HG03103 (cell line): ENCODE results near the gene GRIK2.

Experiments
- ATAC-seq: cut with Tn5 transposase; IDR thresholded peaks from one replicate; pipeline ENCODE4 v1.9.1; 2021; ENCODE audit warnings: low read depth; ENCODE audit not compliant: unreplicated experiment

Gene GRIK2

GRCh38 chr6:101760843-101761621 is 367.5 kb downstream of the GRIK2 start:
- no peak for ATAC-seq

- ATAC-seq: no peak
Measured at GRCh38 chr6:101762851-101763250, 369.3 kb downstream of the GRIK2 start.

- ATAC-seq: no peak
Measured at GRCh38 chr6:101765281-101765680, 371.8 kb downstream of the GRIK2 start.

GRCh38 chr6:101770116-101770515 is 376.6 kb downstream of the GRIK2 start:
- ATAC-seq: no peak

- no peak for ATAC-seq
Measured at GRCh38 chr6:101776919-101777350, 383.4 kb downstream of the GRIK2 start.

DNA sequence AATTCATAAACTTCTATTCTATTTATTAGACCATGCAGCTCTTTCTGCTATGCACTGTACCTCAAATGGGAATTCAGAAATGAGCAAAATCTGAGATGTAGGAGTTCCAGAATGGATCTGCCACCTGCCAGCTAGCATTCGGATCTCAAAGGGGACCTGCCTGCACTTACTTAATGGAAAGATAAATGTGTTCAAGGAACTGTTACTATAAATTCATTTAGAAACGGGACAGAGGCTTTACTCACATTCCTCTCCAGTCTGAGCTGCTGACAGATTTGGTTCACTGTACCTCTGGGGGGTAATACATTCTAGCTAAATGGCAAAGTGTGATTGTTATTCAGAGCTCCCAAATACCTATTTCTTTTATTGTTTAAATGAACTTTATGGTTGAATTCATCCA is 384.1 kb downstream of the GRIK2 start:
- ATAC-seq: no peak

DNA sequence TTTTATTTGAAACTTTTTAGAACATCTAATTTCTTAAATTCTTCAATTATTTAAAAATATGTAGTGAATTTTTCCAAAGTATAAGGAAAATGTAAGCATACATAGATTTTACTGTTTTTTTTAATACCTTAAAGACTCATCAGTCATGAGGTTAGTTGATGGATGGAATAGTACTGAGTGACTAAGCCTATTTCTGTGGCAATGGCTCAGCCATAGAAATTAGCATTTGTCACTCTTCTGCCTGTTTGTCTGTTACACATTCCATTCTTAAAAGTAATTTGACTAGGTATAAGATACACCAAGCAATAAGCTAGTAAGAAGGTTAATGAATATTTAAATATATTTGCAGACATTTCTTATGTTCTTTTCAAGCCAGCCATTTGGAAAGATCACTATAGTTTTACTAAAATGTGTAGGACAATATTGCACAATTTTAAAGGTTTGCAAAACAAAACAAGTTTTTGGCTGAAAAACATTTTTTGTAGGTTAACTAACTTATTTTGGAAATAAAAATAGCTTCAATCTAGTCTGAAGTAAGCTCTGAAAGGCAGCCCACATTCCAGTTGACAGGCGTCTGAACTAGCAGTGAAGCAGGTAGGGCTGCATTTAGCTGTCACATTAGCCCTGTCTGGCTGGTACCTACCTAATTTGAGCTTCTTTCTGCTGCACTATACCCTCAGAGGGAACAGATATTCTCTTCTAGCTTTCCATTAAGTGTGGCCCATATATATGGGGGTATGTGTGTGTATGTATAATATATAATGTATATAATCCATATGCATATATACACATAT is 385.7 kb downstream of the GRIK2 start:
- no peak for ATAC-seq

GRCh38 chr6:101783287-101783686 is 389.8 kb downstream of the GRIK2 start:
- no peak for ATAC-seq

DNA sequence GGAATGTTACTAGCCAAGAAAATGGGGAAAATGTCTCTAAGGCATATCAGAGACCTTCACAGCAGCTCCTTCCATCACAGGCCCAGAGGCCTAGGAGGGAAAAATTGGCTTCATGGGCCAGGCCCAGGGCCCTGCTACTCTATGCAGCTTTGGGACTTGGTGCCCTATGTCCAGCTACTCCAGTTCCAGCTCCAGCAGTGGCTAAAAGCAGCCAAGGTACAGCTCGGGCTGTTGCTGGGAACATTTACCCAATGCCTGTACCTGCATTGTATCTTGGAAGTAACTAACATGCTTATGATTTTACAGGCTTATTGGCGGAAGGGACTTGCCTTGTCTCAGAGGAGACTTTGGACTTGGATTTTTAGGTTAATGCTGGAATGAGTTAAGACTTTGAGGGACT is 390.6 kb downstream of the GRIK2 start:
- ATAC-seq: no peak

DNA sequence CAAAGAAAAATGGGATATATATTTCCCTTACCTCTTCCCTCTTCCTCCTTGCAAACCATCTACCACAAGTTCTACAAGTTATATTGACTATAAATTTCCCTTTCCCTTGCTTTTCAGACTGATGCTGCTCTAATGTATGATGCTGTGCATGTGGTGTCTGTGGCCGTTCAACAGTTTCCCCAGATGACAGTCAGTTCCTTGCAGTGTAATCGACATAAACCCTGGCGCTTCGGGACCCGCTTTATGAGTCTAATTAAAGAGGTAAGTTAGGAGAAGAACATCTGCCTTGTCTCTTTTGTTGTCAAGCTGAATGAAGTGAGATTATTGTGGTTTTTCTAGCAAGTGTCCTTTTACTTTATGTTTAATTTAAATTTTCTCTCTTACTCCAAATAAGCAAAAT is 406.0 kb downstream of the GRIK2 start:
- ATAC-seq: no peak

DNA sequence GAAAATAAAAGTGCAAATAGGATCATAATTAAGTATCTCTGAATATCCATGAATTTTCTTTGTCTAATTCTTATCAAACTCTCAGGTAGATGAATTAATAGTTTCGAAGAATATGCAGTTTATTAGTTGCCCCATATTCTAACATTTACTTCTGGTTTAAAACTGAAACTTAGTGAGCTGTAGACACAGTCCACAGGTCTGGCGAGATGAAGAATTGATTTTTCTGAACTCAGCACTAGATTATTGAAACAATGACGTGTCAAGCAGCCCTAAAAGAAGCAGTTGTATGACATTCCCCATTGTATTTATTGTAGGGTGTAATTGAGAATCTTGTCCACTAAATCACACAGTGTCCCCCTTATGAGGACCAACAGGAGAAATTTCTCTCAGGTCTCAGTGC is 407.1 kb downstream of the GRIK2 start:
- ATAC-seq: no peak

DNA sequence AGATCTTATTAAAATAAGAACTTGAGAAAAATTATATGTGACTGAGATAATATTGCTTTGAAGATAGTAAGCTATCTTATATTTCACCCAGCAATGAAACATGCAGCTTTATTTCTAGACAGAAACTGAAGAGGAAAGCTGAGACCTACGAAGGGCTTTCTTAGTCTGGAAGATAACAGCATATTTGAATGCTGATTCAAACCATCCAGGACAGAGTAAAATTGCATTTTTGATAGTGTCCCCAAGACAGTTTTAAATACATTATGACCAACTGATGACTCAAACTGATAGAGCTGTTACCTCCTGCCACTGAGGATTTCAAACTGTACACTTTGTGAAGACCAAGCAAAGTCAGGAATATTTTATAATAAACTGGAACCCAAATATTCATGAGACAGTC is 409.6 kb downstream of the GRIK2 start:
- no peak for ATAC-seq

DNA sequence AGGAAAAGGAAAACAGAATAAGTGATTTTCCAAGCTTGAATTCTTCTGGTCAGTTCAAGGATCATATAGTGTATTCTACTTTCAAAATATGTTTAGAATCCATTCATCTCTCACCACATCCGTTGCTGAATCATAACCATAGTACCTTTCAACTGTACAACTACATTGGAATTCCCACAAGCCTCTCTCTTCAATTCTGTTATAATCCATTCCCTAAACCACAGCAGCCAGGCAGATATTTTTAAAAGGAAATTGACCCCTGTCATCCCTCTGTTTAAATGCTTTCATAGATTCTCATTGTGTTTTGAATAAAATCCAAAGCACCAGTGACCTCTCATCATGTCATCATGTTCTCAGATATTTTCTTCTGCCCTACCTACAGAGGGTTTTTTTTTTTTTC is 412.7 kb downstream of the GRIK2 start:
- no peak for ATAC-seq

- ATAC-seq: no peak
Measured at GRCh38 chr6:101811108-101811507, 417.6 kb downstream of the GRIK2 start.

- ATAC-seq: no peak
Measured at GRCh38 chr6:101816716-101817115, 423.2 kb downstream of the GRIK2 start.

GRCh38 chr6:101818051-101818450 is 424.5 kb downstream of the GRIK2 start:
- ATAC-seq: no peak

- no peak for ATAC-seq
Measured at GRCh38 chr6:101824551-101825345, 431.2 kb downstream of the GRIK2 start.

- ATAC-seq: no peak
Measured at GRCh38 chr6:101826269-101826668, 432.8 kb downstream of the GRIK2 start.

- no peak for ATAC-seq
Measured at GRCh38 chr6:101826678-101827077, 433.2 kb downstream of the GRIK2 start.

DNA sequence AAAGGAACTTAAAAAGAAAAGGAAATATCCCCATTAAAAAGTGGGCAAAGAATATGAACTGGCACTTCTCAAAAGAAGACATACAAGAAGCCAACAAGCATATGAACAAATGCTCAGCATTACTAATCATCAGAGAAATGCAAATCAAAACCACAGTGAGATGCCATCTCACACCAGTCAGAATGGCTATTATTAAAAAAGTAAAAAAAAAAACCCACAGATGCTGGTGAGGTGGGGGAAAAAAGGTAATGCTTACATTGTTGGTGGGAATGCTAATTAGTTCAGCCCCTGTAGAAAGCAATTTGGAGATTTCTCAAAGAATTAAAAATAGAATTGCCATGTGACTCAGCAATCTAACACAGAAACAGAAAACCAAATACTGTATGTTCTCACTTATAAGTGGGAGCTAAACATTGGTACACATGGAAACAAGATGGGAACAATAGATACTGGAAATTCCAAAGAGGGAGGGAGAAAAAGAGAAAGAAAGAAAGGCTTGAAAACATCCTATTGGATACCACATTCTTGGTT is 437.1 kb downstream of the GRIK2 start:
- no peak for ATAC-seq

DNA sequence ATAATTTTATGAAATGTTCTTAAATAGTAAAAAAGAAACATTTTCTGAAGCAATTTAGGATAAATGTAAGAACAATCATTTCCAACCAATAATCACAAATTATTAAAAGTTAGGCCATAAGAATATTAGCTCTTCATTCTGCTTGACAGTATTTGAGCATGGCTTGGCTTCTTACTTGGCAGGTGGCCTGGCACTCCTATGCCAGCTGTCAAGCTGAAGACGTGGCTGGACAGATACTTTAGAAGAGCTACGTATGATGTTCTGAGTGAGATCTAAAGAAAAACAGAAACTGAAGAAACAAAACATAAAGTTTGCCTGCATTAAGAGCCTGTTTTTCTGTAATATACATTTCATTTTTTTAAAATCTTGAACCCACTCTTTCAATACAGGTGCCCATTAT is 438.9 kb downstream of the GRIK2 start:
- ATAC-seq: no peak
